Sigmoid colon (tissue), 4 donors: ENCODE results near the gene CARMIL3.

Experiments
- EP300 ChIP-seq, 4 donors: sonication (generic); formaldehyde crosslinking; IDR thresholded peaks; one replicate each; pipeline ENCODE4 v1.6.1; 2017; ENCODE audit warnings: antibody characterized with exemption in 4 of 4
- POLR2A ChIP-seq, 2 donors: fragments of 450-650 bp; IDR thresholded peaks; one replicate each; pipeline ENCODE4 v1.6.1; 2016; ENCODE audit warnings: antibody characterized with exemption in 2 of 2, mild to moderate bottlenecking in 2 of 2, moderate library complexity in 2 of 2
- POLR2AphosphoS5 ChIP-seq, 4 donors: sonication (generic); formaldehyde crosslinking; IDR thresholded peaks; one replicate each; pipeline ENCODE4 v1.6.1; 2017; ENCODE audit warnings: antibody characterized with exemption in 4 of 4
- TF ChIP-seq, protein P1 (sequence below), 4 experiments: fragments of 450-650 bp in 3 of 4; fragments of 200-600 bp in 1 of 4; IDR thresholded peaks; one replicate each; pipeline ENCODE4 v1.5.1; 2016 to 2019; ENCODE audit warnings: antibody characterized with exemption in 4 of 4, mild to moderate bottlenecking in 3 of 4, moderate library complexity in 2 of 4

DNA sequence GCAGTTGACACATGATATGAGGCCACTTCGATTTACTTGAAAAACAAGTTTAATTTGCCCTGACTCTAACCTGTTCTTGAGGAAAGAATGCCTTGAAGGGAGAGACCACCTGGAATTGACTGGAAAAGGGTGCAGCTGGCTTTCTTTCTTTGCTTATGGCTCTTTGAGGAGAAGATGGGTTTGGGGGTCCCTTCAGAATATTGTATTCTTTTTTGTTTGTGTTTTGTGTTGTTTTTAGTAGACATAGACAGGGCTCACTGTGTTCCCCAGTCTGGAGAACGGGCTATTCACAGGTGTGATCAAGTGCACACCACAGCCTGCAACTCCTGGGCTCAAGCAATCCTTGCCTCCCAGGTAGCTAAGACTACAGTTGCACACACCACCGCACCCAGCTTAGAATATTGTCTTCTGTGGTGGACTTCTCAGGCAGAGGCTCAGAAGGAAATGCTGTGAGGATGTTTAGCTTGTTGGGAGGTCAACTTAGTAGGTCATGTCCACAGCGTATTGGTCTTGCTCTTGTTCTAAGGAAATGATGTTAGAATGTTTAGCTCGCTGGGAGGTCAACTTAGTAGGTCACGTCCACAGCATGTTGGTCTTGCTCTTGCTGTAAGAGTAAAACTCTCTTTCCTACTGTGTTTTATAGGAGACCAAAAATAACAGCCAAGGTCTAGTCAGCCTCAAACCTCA lies 64.5 kb downstream of the CARMIL3 start:
- TF ChIP-seq EP300 (IDR thresholded peaks at IDR 0.05) (no peak), POLR2A (IDR thresholded peaks at IDR 0.05) (no peak), POLR2AphosphoS5 (IDR thresholded peaks at IDR 0.05) (no peak)
- TF ChIP-seq, protein P1, sequence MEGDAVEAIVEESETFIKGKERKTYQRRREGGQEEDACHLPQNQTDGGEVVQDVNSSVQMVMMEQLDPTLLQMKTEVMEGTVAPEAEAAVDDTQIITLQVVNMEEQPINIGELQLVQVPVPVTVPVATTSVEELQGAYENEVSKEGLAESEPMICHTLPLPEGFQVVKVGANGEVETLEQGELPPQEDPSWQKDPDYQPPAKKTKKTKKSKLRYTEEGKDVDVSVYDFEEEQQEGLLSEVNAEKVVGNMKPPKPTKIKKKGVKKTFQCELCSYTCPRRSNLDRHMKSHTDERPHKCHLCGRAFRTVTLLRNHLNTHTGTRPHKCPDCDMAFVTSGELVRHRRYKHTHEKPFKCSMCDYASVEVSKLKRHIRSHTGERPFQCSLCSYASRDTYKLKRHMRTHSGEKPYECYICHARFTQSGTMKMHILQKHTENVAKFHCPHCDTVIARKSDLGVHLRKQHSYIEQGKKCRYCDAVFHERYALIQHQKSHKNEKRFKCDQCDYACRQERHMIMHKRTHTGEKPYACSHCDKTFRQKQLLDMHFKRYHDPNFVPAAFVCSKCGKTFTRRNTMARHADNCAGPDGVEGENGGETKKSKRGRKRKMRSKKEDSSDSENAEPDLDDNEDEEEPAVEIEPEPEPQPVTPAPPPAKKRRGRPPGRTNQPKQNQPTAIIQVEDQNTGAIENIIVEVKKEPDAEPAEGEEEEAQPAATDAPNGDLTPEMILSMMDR (IDR thresholded peaks at IDR 0.05), result no peak
